AG09309 (cell line): ENCODE data around the gene NHSL1.

Experiments
- DNase-seq: peaks from one replicate; pipeline ENCODE4 v3.0.0-alpha.2; 2010; ENCODE audit warnings: low read depth
- H3K4me3 ChIP-seq: 2 replicates; pipeline ENCODE4 v1.5.1; 2011; ENCODE audit warnings: mild to moderate bottlenecking, low read depth, low read length, moderate library complexity; ENCODE audit not compliant: control insufficient read depth
- CTCF ChIP-seq: IDR thresholded peaks from 2 replicates; pipeline ENCODE4 v1.5.1; 2011; ENCODE audit warnings: mild to moderate bottlenecking, low read depth, low read length, inconsistent platforms; ENCODE audit not compliant: insufficient read depth, control insufficient read depth; ENCODE audit errors: missing control alignments

The NHSL1 gene

GRCh38 chr6:138424004-138424904, 75.0 kb downstream of the NHSL1 start:
- DNase-seq = no peak
- no peak for TF ChIP-seq CTCF
- H3K4me3 ChIP-seq = no peak overlapping the region

GRCh38 chr6:138422861-138423260, 76.4 kb downstream of the NHSL1 start:
- no peak overlapping the region for H3K4me3 ChIP-seq
- TF ChIP-seq CTCF = no peak
- DNase-seq = no peak

- DNase-seq = no peak
- TF ChIP-seq CTCF = no peak
- no peak overlapping the region for H3K4me3 ChIP-seq
These were observed 77.7 kb downstream of the NHSL1 start for GRCh38 chr6:138421608-138422007.

GRCh38 chr6:138421089-138421488, 78.2 kb downstream of the NHSL1 start:
- H3K4me3 ChIP-seq = no peak overlapping the region
- no peak for DNase-seq
- TF ChIP-seq CTCF = no peak

GRCh38 chr6:138420356-138420755, 78.9 kb downstream of the NHSL1 start:
- no peak for TF ChIP-seq CTCF
- H3K4me3 ChIP-seq = no peak overlapping the region
- DNase-seq = no peak

- no peak overlapping the region for H3K4me3 ChIP-seq
- TF ChIP-seq CTCF = no peak
- DNase-seq = no peak
These were observed 79.5 kb downstream of the NHSL1 start for GRCh38 chr6:138419766-138420165.
